ENCODE results near the gene PDZD2. TPM values are rescaled to one million over a fixed set of nuclear protein-coding genes. Genes with fewer than 3 reads are reported as not detected.

Gene PDZD2
- total RNA-seq, 1 donor from 2014 or later = 1.1 TPM

- H3K9me3 ChIP-seq (ENCODE audit: low read depth) = no peaks in the 10 kb centered on the region
- H2AFZ ChIP-seq (replicated peaks) = no peak overlapping the region
- Mint-ChIP-seq H3K4me1 (peaks cover 23% of the 10 kb centered on the region), H3K27ac (no peak overlapping the region), H3K4me3 (no peak overlapping the region), H3K27me3 (ENCODE audit: insufficient read depth, low read depth) (peaks cover 4% of the 10 kb centered on the region), H3K9me3 (no peaks in the 10 kb centered on the region), H3K36me3 (no peaks in the 10 kb centered on the region)
- H3K4me1 ChIP-seq = peaks cover 45% of the 10 kb centered on the region
- H4K20me1 ChIP-seq (ENCODE audit: low read depth) = no peaks in the 10 kb centered on the region
- peaks cover 21% of the 10 kb centered on the region for H3F3A ChIP-seq (ENCODE audit: low read depth)
- no peak for TF ChIP-seq EZH2 (IDR thresholded peaks at IDR 0.05)
- TF ChIP-seq CTCF (IDR thresholded peaks at IDR 0.05) = no peak
- TF ChIP-seq EZH2phosphoT487 (IDR thresholded peaks at IDR 0.05) = no peak
- H3K27me3 ChIP-seq = no peaks in the 10 kb centered on the region
- H3K4me2 ChIP-seq = no peak overlapping the region
- H3K27ac ChIP-seq = no peak overlapping the region
- no peak for DNase-seq (ENCODE audit: low spot score)
- H3K36me3 ChIP-seq = no peaks in the 10 kb centered on the region
- H3K4me3 ChIP-seq = no peak overlapping the region
- no peaks in the 10 kb centered on the region for H3K79me2 ChIP-seq (ENCODE audit: low read depth)
- H3K9ac ChIP-seq = no peak overlapping the region
These were observed 256.4 kb downstream of the PDZD2 start for GRCh38 chr5:31895199-31895820.

DNA sequence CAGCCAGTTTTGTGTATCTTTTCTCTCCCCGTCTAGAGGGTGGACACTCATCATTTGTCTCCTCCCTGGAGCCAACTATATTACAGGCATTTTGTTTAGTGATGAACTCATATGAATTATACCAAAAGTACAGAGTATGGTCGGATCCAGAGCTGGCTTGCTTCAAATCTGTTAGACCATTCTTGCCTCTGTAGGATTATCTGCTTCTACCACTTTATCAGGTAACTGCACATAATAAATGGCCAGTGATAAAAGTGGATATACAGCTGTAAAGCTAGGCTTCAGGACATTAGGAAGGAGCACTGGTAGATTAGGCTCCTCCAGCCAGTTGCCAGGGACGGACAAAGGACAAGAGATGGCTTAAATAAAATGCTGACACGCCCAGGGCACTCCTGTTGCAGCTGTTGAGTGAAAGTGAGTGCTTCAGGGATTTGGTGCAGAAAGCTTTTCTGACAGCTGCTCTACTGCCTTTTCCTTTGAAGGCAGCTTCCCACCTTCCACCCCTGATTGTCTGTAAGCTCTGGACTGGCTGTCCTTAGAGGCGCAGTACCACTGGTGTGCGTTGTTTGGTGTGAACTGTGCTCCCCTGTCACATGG lies 259.2 kb downstream of the PDZD2 start:
- Histone ChIP-seq H3K27me3 (no peaks in the 10 kb centered on the region), H3K36me3 (no peaks in the 10 kb centered on the region), H3K9me3 (ENCODE audit: low read depth) (no peaks in the 10 kb centered on the region), H3K27ac (peak overlapping the region; percentile 26), H4K20me1 (ENCODE audit: low read depth) (no peaks in the 10 kb centered on the region), H3F3A (ENCODE audit: low read depth) (peaks cover 15% of the 10 kb centered on the region), H3K79me2 (ENCODE audit: low read depth) (no peaks in the 10 kb centered on the region), H3K9ac (no peak overlapping the region), H2AFZ (replicated peaks) (no peak overlapping the region), H3K4me2 (no peak overlapping the region), H3K4me1 (peaks cover 35% of the 10 kb centered on the region), H3K4me3 (no peak overlapping the region)
- H3K4me1 Mint-ChIP-seq = peaks cover 13% of the 10 kb centered on the region
- no peak overlapping the region for H3K4me3 Mint-ChIP-seq
- H3K27me3 Mint-ChIP-seq (ENCODE audit: insufficient read depth, low read depth) = peaks cover 4% of the 10 kb centered on the region
- TF ChIP-seq CTCF (IDR thresholded peaks at IDR 0.05) (no peak), EZH2 (IDR thresholded peaks at IDR 0.05) (no peak), EZH2phosphoT487 (IDR thresholded peaks at IDR 0.05) (no peak)
- H3K9me3 Mint-ChIP-seq = peaks cover 6% of the 10 kb centered on the region
- H3K36me3 Mint-ChIP-seq = peaks cover 3% of the 10 kb centered on the region
- no peak overlapping the region for H3K27ac Mint-ChIP-seq
- peak; percentile 57 for DNase-seq (ENCODE audit: low spot score)

DNA sequence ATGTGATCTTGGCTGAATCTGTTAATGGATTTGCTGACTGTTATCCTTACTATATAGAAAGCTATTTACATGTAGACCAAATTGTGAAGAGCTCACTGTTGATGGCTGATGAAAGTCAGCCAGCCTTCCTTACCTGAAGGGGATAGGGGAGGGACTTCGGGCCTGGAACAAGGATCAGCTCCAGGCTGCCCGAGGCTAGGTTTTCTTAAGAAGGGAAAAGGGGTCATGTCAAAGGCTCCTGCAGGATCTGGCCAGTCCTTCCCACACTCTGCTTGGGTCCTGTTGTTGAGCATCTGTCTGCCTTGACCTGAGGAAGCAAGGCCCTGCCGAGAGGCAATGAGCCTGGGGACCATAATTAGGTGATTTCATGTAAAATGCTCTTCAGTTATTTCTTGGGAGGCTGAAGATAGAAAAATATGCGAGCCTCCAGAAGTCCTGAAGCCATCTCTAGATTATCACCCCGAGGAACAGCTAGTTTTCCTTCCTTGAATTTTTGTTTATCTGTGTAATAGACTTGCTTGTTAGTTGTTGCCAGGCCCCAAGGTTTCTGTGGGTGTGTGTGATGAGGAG lies 261.4 kb downstream of the PDZD2 start:
- H3F3A ChIP-seq (ENCODE audit: low read depth) = peaks cover 7% of the 10 kb centered on the region
- H3K79me2 ChIP-seq (ENCODE audit: low read depth) = no peaks in the 10 kb centered on the region
- H3K36me3 ChIP-seq = no peaks in the 10 kb centered on the region
- H3K27ac ChIP-seq = no peak overlapping the region
- peaks cover 3% of the 10 kb centered on the region for H3K4me1 Mint-ChIP-seq
- peaks cover 5% of the 10 kb centered on the region for H3K27me3 Mint-ChIP-seq (ENCODE audit: insufficient read depth, low read depth)
- no peak for DNase-seq (ENCODE audit: low spot score)
- H3K27ac Mint-ChIP-seq = no peak overlapping the region
- no peaks in the 10 kb centered on the region for H4K20me1 ChIP-seq (ENCODE audit: low read depth)
- peaks cover 13% of the 10 kb centered on the region for H3K4me1 ChIP-seq
- TF ChIP-seq EZH2phosphoT487 (IDR thresholded peaks at IDR 0.05) (no peak), CTCF (IDR thresholded peaks at IDR 0.05) (no peak), EZH2 (IDR thresholded peaks at IDR 0.05) (no peak)
- no peak overlapping the region for H2AFZ ChIP-seq (replicated peaks)
- no peak overlapping the region for H3K4me3 ChIP-seq
- H3K9me3 ChIP-seq (ENCODE audit: low read depth) = no peaks in the 10 kb centered on the region
- H3K9me3 Mint-ChIP-seq = peaks cover 9% of the 10 kb centered on the region
- no peak overlapping the region for H3K4me3 Mint-ChIP-seq
- H3K36me3 Mint-ChIP-seq = peaks cover 3% of the 10 kb centered on the region
- H3K27me3 ChIP-seq = no peaks in the 10 kb centered on the region
- H3K9ac ChIP-seq = no peak overlapping the region
- no peak overlapping the region for H3K4me2 ChIP-seq

Data from neural progenitor cell (in vitro differentiated cells).